Stomach smooth muscle (tissue), 2 donors: ENCODE results near the gene TMEM266.
"Not testable (repeated sequence)": the region's sequence is repeated elsewhere in the genome, so short reads cannot be mapped to it uniquely, and the experiment has no call there.

Experiments
- H3K27ac ChIP-seq: one replicate; pipeline ENCODE4 v1.7.0; 2013; ENCODE audit warnings: mild to moderate bottlenecking, low read length, inconsistent platforms
- H3K27me3 ChIP-seq, 2 donors: one replicate each; pipeline ENCODE4 v1.7.0; 2013; ENCODE audit warnings: low read length in 2 of 2; ENCODE audit not compliant: insufficient read depth in 2 of 2, control insufficient read depth in 1 of 2
- H3K36me3 ChIP-seq, 2 donors: one replicate each; pipeline ENCODE4 v1.7.0; 2013; ENCODE audit warnings: low read length in 2 of 2; ENCODE audit not compliant: control insufficient read depth in 2 of 2, insufficient read depth in 2 of 2
- H3K4me1 ChIP-seq: one replicate; pipeline ENCODE4 v1.7.0; 2013; ENCODE audit warnings: low read length; ENCODE audit not compliant: control insufficient read depth, insufficient read depth
- H3K4me3 ChIP-seq, 2 donors: one replicate each; pipeline ENCODE4 v1.7.0; 2013; ENCODE audit warnings: low read length in 2 of 2
- H3K9ac ChIP-seq, 2 donors: one replicate each; pipeline ENCODE4 v1.7.0; 2013; ENCODE audit warnings: low read length in 2 of 2, mild to moderate bottlenecking in 1 of 2
- H3K9me3 ChIP-seq, 2 donors: one replicate each; pipeline ENCODE4 v1.7.0; 2013; ENCODE audit warnings: low read length in 2 of 2; ENCODE audit not compliant: control insufficient read depth in 2 of 2
- donor health status: healthy.
- donor health status: Pancreatic carcinoma.

The TMEM266 gene

GRCh38 chr15:76059320-76060117 is at the start of gene TMEM266:
Gene TMEM266 (plus strand): TSS chr15:76059985. CDS start chr15:76134264, 74,279 bp downstream.
- H3K27ac ChIP-seq = no peak within 1 kb of the TSS
- peaks cover 11% of the 10 kb centered on the region for H3K4me1 ChIP-seq
- no peaks in the 10 kb centered on the region for H3K36me3 ChIP-seq
- peak within 1 kb of the TSS in 1 of 2 donors; percentile 48 for H3K9ac ChIP-seq
- H3K4me3 ChIP-seq = peak within 1 kb of the TSS; percentile 74 to 77
- peaks cover 0 to 3% of the 10 kb centered on the region in 2 donors for H3K27me3 ChIP-seq
- no peaks in the 10 kb centered on the region for H3K9me3 ChIP-seq

GRCh38 chr15:76010613-76011012 is 49.2 kb upstream of the TMEM266 start:
- no peaks in the 10 kb centered on the region for H3K27me3 ChIP-seq
- H3K9ac ChIP-seq = no peak overlapping the region
- H3K4me1 ChIP-seq = no peaks in the 10 kb centered on the region
- no peaks in the 10 kb centered on the region for H3K9me3 ChIP-seq
- H3K36me3 ChIP-seq = no peaks in the 10 kb centered on the region
- H3K27ac ChIP-seq = no peak overlapping the region
- H3K4me3 ChIP-seq = no peak overlapping the region

GRCh38 chr15:76011627-76012551 is 47.9 kb upstream of the TMEM266 start, which contains the start of gene NRG4:
Gene NRG4 (minus strand): TSS chr15:76012424. CDS start chr15:76011230, 1,194 bp downstream.
- no peak within 1 kb of the TSS for H3K4me3 ChIP-seq

GRCh38 chr15:76013470-76013869 is 46.3 kb upstream of the TMEM266 start:
- not testable (repeated sequence) for H3K27ac ChIP-seq

More at GRCh38 chr15:76011627-76012551, 47.9 kb upstream of the TMEM266 start, which contains the start of gene NRG4:
- Histone ChIP-seq H3K4me1 (no peaks in the 10 kb centered on the region), H3K27ac (no peak within 1 kb of the TSS), H3K36me3 (no peaks in the 10 kb centered on the region), H3K27me3 (no peaks in the 10 kb centered on the region), H3K9me3 (no peaks in the 10 kb centered on the region), H3K9ac (no peak within 1 kb of the TSS)

GRCh38 chr15:76024021-76024768 is 35.6 kb upstream of the TMEM266 start:
- H3K9me3 ChIP-seq = peaks cover 0 to 4% of the 10 kb centered on the region in 2 donors
- H3K27ac ChIP-seq = no peak overlapping the region
- no peak overlapping the region for H3K4me3 ChIP-seq
- no peaks in the 10 kb centered on the region for H3K36me3 ChIP-seq
- no peaks in the 10 kb centered on the region for H3K4me1 ChIP-seq
- no peak overlapping the region for H3K9ac ChIP-seq
- H3K27me3 ChIP-seq = peaks cover 0 to 2% of the 10 kb centered on the region in 2 donors

More at GRCh38 chr15:76013470-76013869, 46.3 kb upstream of the TMEM266 start:
- H3K4me3 ChIP-seq, H3K36me3 ChIP-seq, H3K9ac ChIP-seq, H3K9me3 ChIP-seq, H3K27me3 ChIP-seq, H3K4me1 ChIP-seq: not testable (repeated sequence)

- H3K4me1 ChIP-seq = no peaks in the 10 kb centered on the region
- no peaks in the 10 kb centered on the region for H3K36me3 ChIP-seq
- H3K27me3 ChIP-seq = no peaks in the 10 kb centered on the region
- H3K9me3 ChIP-seq = no peaks in the 10 kb centered on the region
- H3K4me3 ChIP-seq = no peak overlapping the region
- H3K9ac ChIP-seq = no peak overlapping the region
- H3K27ac ChIP-seq = no peak overlapping the region
Measured at GRCh38 chr15:76032046-76032445, 27.7 kb upstream of the TMEM266 start.

GRCh38 chr15:76033438-76033837 is 26.3 kb upstream of the TMEM266 start:
- H3K36me3 ChIP-seq = no peaks in the 10 kb centered on the region
- no peaks in the 10 kb centered on the region for H3K4me1 ChIP-seq
- no peak overlapping the region for H3K4me3 ChIP-seq
- H3K27me3 ChIP-seq = no peaks in the 10 kb centered on the region
- H3K9me3 ChIP-seq = peaks cover 0 to 6% of the 10 kb centered on the region in 2 donors
- no peak overlapping the region for H3K9ac ChIP-seq
- no peak overlapping the region for H3K27ac ChIP-seq

GRCh38 chr15:76034111-76034510 is 25.7 kb upstream of the TMEM266 start:
- H3K4me1 ChIP-seq = no peaks in the 10 kb centered on the region
- H3K27me3 ChIP-seq = no peaks in the 10 kb centered on the region
- H3K9ac ChIP-seq = no peak overlapping the region
- H3K36me3 ChIP-seq = no peaks in the 10 kb centered on the region
- peaks cover 3 to 13% of the 10 kb centered on the region in 2 donors for H3K9me3 ChIP-seq
- H3K27ac ChIP-seq = no peak overlapping the region
- no peak overlapping the region for H3K4me3 ChIP-seq

GRCh38 chr15:76035593-76035992 is 24.2 kb upstream of the TMEM266 start:
- Histone ChIP-seq H3K4me3 (no peak overlapping the region), H3K9ac (no peak overlapping the region), H3K9me3 (peaks cover 3 to 17% of the 10 kb centered on the region in 2 donors), H3K27ac (no peak overlapping the region), H3K36me3 (no peaks in the 10 kb centered on the region), H3K4me1 (no peaks in the 10 kb centered on the region), H3K27me3 (no peaks in the 10 kb centered on the region)

GRCh38 chr15:76038512-76038911 is 21.3 kb upstream of the TMEM266 start:
- no peaks in the 10 kb centered on the region for H3K27me3 ChIP-seq
- no peaks in the 10 kb centered on the region for H3K36me3 ChIP-seq
- H3K4me1 ChIP-seq = no peaks in the 10 kb centered on the region
- H3K9ac ChIP-seq = no peak overlapping the region
- no peak overlapping the region for H3K27ac ChIP-seq
- H3K9me3 ChIP-seq = peaks cover 3 to 17% of the 10 kb centered on the region in 2 donors
- no peak overlapping the region for H3K4me3 ChIP-seq
